ENCODE data around the gene PUS10.

GRCh38 chr2:60984720-60985119 lies 33.3 kb downstream of the PUS10 start:
- TF ChIP-seq CTCF (conservative IDR thresholded peaks at IDR 0.05; ENCODE audit: low read length) (no peak), EZH2phosphoT487 (IDR thresholded peaks at IDR 0.05; ENCODE audit: borderline replicate concordance, low read depth, low read length) (no peak)
